WTC11 (cell line): Measurements from ENCODE around the gene KDM5B. TPM values are rescaled to one million over a fixed set of nuclear protein-coding genes. Genes with fewer than 3 reads are reported as not detected.

Experiments used
- ATAC-seq: fragments of 200-7000 bp; cut with Tn5 transposase; 2 replicates; pipeline ENCODE4 v1.10.0; 2021; ENCODE audit warnings: mild to moderate bottlenecking, moderate library complexity
- CTCF ChIA-PET: fragments of 300-600 bp; sonication (Branson Sonifier 250); formaldehyde crosslinking; loops from one replicate; lab custom pipeline; 2021; ENCODE audit warnings: antibody characterized with exemption; lab: Charles Lee
- POLR2A ChIA-PET: fragments of 350-600 bp; sonication (Branson Sonifier 250); formaldehyde crosslinking; loops from one replicate; lab custom pipeline; 2021; ENCODE audit warnings: antibody characterized with exemption; lab: Charles Lee
- DNase-seq: peaks from one replicate; pipeline ENCODE4 v3.0.0; 2021; ENCODE audit warnings: low spot score
- H3K27ac Mint-ChIP-seq: 2 replicates; pipeline ENCODE4 v1.8.0; 2021; ENCODE audit warnings: mixed read lengths
- H3K27me3 Mint-ChIP-seq: 2 replicates; pipeline ENCODE4 v1.8.0; 2021; ENCODE audit warnings: low read depth, mild to moderate bottlenecking, moderate library complexity, mixed read lengths
- H3K36me3 Mint-ChIP-seq: 2 replicates; pipeline ENCODE4 v1.8.0; 2021; ENCODE audit warnings: mixed read lengths
- H3K4me1 Mint-ChIP-seq: 2 replicates; pipeline ENCODE4 v1.8.0; 2022; ENCODE audit warnings: mixed read lengths
- H3K4me3 Mint-ChIP-seq: 2 replicates; pipeline ENCODE4 v1.8.0; 2021; ENCODE audit warnings: mild to moderate bottlenecking, moderate library complexity, mixed read lengths
- H3K9me3 Mint-ChIP-seq: 2 replicates; pipeline ENCODE4 v1.8.0; 2021; ENCODE audit warnings: mixed read lengths
- CBFB ChIP-seq: sonication (generic); formaldehyde crosslinking; IDR thresholded peaks from 2 replicates; pipeline ENCODE4 v1.8.1; 2022; ENCODE audit warnings: mild to moderate bottlenecking, low read depth, missing genetic modification reagents
- CREM ChIP-seq: sonication (generic); formaldehyde crosslinking; IDR thresholded peaks from 2 replicates; pipeline ENCODE4 v1.8.1; 2022; ENCODE audit warnings: mild to moderate bottlenecking, missing genetic modification reagents, moderate library complexity
- CTCF ChIP-seq: fragments of 200-600 bp; IDR thresholded peaks from 2 replicates; pipeline ENCODE4 v1.8.0; 2022; ENCODE audit warnings: antibody characterized with exemption
- E2F5 ChIP-seq: sonication (generic); formaldehyde crosslinking; IDR thresholded peaks from 2 replicates; pipeline ENCODE4 v1.8.1; 2022; ENCODE audit warnings: mild to moderate bottlenecking, moderate library complexity, missing genetic modification reagents
- EMX1 ChIP-seq: fragments of 250-450 bp; sonication (Bioruptor Pico); IDR thresholded peaks from 2 replicates; pipeline ENCODE4 v1.8.0; 2021; ENCODE audit warnings: mild to moderate bottlenecking
- GTF2I ChIP-seq: fragments of 250-450 bp; sonication (Bioruptor Pico); conservative IDR thresholded peaks from 2 replicates; pipeline ENCODE4 v1.4.0; 2021; ENCODE audit warnings: mild to moderate bottlenecking
- IRF2 ChIP-seq: sonication (generic); formaldehyde crosslinking; IDR thresholded peaks from 2 replicates; pipeline ENCODE4 v1.8.0; 2022; ENCODE audit warnings: low read depth, missing genetic modification reagents, borderline replicate concordance
- KAT7 ChIP-seq: sonication (generic); formaldehyde crosslinking; IDR thresholded peaks from 2 replicates; pipeline ENCODE4 v1.8.1; 2023; ENCODE audit warnings: missing genetic modification reagents, mild to moderate bottlenecking, borderline replicate concordance
- PRDM15 ChIP-seq: sonication (generic); formaldehyde crosslinking; IDR thresholded peaks from 2 replicates; pipeline ENCODE4 v1.8.0; 2022; ENCODE audit warnings: missing genetic modification reagents
- PREB ChIP-seq: sonication (generic); formaldehyde crosslinking; IDR thresholded peaks from 2 replicates; pipeline ENCODE4 v1.8.1; 2022; ENCODE audit warnings: mild to moderate bottlenecking, missing genetic modification reagents, moderate library complexity, borderline replicate concordance
- TCF7 ChIP-seq: sonication (generic); formaldehyde crosslinking; IDR thresholded peaks from 2 replicates; pipeline ENCODE4 v1.8.0; 2022; ENCODE audit warnings: mild to moderate bottlenecking, low read depth, missing genetic modification reagents, moderate library complexity
- ZBTB43 ChIP-seq: sonication (generic); formaldehyde crosslinking; IDR thresholded peaks from 2 replicates; pipeline ENCODE4 v1.8.1; 2023; ENCODE audit warnings: mild to moderate bottlenecking, missing genetic modification reagents
- ZNF219 ChIP-seq: sonication (generic); formaldehyde crosslinking; IDR thresholded peaks from 2 replicates; pipeline ENCODE4 v1.8.0; 2023; ENCODE audit warnings: missing genetic modification reagents, mild to moderate bottlenecking, borderline replicate concordance
- ZNF317 ChIP-seq: sonication (generic); formaldehyde crosslinking; IDR thresholded peaks from 2 replicates; pipeline ENCODE4 v1.8.1; 2023; ENCODE audit warnings: low read depth, mild to moderate bottlenecking, moderate library complexity, missing genetic modification reagents, borderline replicate concordance
- ZNF425 ChIP-seq: fragments of 250-450 bp; sonication (Bioruptor Pico); conservative IDR thresholded peaks from 2 replicates; pipeline ENCODE4 v1.9.0; 2021; ENCODE audit warnings: mild to moderate bottlenecking
- total RNA-seq: library from RNA; stranded (reverse); gene quantifications from 3 replicates; pipeline ENCODE4 v1.2.3, GENCODE V29; 2021

KDM5B gene
- total RNA-seq, 1 experiment from 2014 or later, result 222 TPM

GRCh38 chr1:202770135-202770534 is 38.1 kb downstream of the KDM5B start (continued):
- no peak for TF ChIP-seq PRDM15
- TF ChIP-seq KAT7, result no peak
- TF ChIP-seq CTCF, result no peak
- TF ChIP-seq GTF2I (CRISPR knock-in tag), result no peak
- no peak for TF ChIP-seq IRF2 (CRISPR knock-in tag)
- TF ChIP-seq ZBTB43 (CRISPR knock-in tag), result no peak
- TF ChIP-seq, all 79 proteins: peak for 0

- TF ChIP-seq CREM (CRISPR knock-in tag) (no peak), PREB (CRISPR knock-in tag) (no peak), ZNF425 (no peak), ZNF317 (no peak), EMX1 (no peak), ZNF219 (CRISPR knock-in tag) (no peak), CBFB (CRISPR knock-in tag) (no peak), TCF7 (CRISPR knock-in tag) (no peak), E2F5 (no peak)
- ATAC-seq (no peak), DNase-seq (no peak)
- H3K4me1 Mint-ChIP-seq, result no peaks in the 10 kb centered on the region
- POLR2A ChIA-PET, result no interaction called here
- H3K36me3 Mint-ChIP-seq, result peaks cover 81% of the 10 kb centered on the region
- no peak overlapping the region for H3K27ac Mint-ChIP-seq
- no peaks in the 10 kb centered on the region for H3K27me3 Mint-ChIP-seq
- CTCF ChIA-PET, result no interaction called here
- H3K4me3 Mint-ChIP-seq, result no peak overlapping the region
- no peaks in the 10 kb centered on the region for H3K9me3 Mint-ChIP-seq
These were observed 42.5 kb downstream of the KDM5B start for GRCh38 chr1:202765721-202766120.
